GM19240 (cell line): ENCODE results near the gene WWOX.

Source experiments
- DNase-seq: peaks from one replicate; pipeline ENCODE4 v3.0.0; 2011; ENCODE audit warnings: low spot score; ENCODE audit not compliant: insufficient read length

The WWOX gene

GRCh38 chr16:78882150-78882549 lies 782.7 kb downstream of the WWOX start:
- DNase-seq: no peak

- DNase-seq: no peak
These were observed 783.3 kb downstream of the WWOX start for GRCh38 chr16:78882751-78883150.

DNA sequence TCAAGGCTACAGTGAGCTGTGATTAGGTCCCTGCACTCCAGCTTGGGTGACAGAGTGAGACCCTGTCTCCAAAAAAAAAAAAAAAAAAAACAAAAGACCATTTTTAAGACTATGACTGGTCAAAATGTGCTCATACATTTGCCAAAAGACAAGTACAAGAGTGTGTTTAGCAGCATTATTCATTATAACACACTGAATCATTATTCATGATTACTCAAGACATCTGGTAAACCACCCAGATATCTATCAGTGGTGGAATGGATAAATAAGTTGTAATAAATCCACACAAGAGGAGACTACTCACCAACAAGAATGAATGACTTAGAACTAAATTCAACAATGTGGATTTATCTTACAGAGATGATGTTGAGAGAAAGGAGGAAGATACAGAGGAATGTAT lies 784.8 kb downstream of the WWOX start:
- DNase-seq: no peak

- DNase-seq: no peak
These were observed 789.9 kb downstream of the WWOX start for GRCh38 chr16:78889346-78889745.

DNA sequence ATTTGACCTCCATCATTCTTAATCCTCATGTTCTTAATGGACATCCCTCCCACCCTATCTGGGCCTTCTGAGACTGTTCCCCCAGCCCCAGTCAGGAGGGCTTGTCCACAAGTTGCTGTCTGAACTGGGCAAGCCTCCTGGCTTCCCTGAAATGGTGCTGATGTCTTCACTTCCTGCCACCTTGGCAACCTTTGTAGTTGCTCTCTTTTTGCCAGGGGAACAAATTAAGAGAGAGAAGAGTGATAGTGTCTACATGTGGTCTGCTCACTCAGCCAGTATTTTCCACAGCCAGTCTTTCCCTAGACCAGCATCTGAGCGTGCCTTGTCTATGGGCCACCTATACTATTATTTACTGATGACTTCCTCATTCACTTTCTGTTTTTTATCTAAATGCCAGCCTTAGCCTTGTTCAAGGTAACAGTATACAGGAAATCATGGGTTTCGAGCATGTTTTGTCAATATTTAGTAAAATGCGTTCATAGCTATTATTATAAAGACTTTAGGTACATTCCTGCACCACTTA lies 791.0 kb downstream of the WWOX start:
- DNase-seq: no peak

DNA sequence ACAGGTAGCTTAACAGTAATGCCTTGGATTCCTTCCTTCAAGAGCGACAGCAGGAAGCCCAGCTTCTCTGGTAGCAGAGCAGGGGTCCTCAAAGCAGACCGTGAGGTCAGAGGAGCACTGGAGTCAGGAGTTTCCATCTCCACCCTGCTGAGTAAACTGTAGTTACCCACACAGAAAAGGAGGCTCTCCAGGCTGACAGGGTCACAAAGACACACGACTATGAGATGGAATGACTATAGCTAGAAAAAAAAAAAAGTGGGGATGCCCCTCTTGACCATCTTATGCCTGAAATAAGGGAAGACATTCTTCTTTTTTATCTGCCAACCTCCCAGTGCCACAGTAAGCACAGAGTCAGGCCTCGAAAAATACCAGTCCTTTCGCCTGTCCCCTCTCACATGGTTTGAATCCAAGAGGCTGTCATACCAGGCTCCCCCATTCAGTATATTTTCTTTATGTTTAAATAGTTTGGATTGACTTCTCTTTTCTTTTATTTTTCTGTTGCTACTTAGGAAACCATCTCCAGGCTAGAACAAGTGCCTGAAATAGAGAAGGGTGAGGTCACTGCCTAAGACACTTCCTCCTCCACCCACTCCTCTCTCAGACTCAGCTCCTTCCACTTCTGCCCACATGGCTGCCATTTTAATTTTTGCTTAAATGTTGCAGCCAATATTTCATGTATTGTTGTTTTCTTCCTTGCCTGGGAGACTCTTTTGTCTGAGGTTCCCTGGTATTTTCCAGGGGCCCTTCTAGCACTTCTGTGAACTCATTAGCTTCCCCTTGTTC lies 793.7 kb downstream of the WWOX start:
- no peak for DNase-seq

- DNase-seq: no peak
These were observed 795.4 kb downstream of the WWOX start for GRCh38 chr16:78894886-78895285.

DNA sequence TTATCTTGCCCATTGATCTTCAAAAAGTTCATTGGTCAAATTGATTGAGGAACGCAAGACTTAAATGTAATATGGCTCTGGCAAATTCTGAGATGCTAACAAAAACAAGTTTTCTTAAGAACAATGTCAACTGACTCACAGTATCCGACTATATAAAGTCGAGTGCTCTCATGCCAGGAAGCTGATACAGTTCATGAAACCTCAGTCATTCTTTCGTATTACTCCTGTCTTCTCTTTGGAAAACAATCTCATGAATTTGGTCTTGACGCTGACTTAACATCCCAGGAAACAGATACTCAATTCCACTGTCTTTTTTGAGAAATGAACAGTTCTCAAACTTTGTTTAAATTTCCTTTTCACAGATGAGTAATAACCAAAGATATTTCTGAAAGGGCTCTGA lies 796.2 kb downstream of the WWOX start:
- no peak for DNase-seq

GRCh38 chr16:78896280-78896679 lies 796.8 kb downstream of the WWOX start:
- no peak for DNase-seq

DNA sequence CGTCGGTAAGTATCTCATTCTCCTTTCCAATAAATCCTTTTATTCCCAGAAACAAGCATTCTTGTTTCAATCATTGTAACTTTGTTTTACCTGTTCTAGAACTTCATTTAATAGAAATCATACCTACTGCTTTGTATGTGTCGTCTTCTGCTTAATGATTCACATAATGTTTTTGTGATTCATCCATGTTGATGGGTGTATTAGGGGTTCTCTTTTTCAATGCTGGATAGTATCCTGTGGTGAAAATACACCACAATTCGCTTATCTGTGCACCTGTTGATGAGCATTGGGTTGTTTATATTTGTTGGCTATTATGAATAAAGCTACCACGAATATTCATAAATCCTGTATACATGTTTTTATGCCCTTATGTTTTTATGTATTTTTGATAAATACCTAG lies 797.8 kb downstream of the WWOX start:
- no peak for DNase-seq

DNA sequence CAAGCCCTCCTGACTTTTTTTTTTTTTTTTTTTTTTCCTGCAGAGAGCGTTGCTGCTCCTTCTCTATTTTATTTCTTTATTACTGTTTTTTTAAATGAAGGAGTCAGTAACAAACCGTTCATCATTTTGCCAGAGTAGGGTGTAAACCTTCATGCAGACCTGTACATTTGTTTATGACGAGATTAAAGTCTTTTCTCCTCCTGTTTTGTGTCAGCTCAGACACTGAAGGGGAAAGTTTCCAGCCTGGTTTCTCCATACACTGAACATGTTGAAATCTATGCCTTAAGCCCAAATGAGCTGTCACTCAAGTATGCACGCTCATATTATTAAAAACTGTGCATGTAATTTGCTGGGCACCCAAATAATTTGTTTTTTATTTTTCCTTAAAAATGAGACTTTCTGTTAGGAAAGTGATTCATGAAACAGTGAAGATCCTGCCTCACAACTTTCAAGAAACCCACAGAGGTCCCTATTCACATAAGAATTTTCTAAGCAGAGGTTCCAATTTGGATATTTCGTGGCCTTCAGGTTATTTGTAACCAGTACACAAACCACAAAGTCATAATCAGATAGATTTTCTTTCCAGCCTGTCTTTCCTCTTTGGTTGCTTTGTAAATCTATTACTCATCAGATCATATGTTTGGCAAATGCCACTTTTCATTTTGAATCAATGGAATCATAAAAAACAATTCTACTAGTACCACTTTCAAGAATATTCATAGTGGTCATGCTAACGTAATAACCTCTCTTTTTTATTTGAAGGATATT lies 800.8 kb downstream of the WWOX start:
- DNase-seq: no peak

DNA sequence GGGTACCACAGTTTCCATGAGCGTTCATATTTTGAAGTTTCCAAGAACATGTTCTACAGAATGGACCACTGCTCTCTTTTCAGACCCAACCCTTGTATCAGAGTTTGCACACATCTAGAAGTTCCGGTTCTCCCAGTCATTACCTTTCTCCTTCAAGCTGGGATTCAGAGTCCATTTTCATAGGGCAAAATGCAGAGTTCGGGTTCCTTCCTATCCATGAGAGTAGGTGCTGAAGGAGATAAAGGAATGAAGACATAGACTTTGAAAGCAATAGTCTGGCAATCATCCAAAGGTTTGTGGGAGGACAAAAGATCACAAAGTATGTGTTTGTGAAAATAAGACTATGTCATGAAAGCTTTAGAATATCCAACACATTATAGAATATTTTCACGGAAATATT lies 801.5 kb downstream of the WWOX start:
- no peak for DNase-seq

DNA sequence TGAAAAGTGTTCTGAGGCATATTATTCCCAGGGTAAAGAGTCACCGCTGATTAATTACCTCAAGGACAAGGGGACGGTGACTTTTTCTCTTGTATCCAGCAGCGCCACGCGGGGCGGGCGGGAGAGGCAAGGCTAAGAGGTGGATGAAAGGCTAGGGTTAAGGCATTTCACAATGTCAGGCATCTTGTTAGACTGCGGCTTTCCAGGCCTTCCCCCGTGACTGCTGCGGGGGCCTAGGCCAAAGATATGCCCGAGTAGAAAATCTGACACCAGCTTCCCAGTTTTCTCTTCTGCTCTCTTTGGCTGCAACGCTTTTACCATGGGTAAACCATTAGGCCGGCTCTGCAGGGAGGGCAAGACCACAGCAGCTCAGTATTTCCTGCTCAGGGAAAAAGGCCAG lies 802.9 kb downstream of the WWOX start:
- no peak for DNase-seq

GRCh38 chr16:78903237-78903636 lies 803.8 kb downstream of the WWOX start:
- no peak for DNase-seq

DNA sequence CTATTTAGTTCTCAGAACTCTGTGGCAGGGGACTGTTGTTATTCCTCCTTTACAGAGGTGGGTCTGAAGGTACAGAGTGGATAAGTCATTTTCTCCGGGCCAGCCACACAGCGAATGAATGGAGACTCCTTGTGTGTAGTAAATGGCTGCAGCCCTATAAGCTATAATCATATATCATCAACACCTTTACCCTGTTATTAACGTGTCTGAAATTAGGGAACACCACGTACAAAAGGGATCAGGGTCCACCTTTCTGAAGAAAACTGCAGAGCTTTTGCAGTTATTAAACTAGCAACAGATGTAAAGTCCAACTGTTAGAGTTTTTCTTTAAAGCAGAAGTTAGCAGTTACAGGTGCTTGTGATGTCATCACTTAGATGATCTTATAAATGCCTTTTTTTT lies 804.4 kb downstream of the WWOX start:
- no peak for DNase-seq

DNA sequence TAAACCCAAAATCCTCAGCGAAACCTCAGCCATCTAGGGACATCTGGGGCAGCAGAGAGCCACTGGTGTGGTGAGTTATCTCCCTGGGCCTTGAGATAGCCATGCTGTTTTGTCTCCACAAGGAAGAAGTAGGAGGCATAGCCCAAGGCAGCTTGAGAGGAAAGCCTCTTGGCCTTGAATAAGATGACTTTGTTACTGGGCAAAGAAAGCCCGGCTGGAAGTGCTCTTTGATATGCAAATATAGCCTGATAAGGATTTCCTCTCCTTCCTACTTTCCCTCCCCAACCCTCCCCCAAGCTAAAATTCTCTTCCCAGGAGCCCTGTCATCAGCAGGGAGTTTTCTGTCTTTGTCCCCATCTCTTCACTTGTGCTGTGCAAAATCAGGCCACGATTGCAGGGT lies 806.7 kb downstream of the WWOX start:
- no peak for DNase-seq

- DNase-seq: no peak
These were observed 809.8 kb downstream of the WWOX start for GRCh38 chr16:78909226-78909625.

DNA sequence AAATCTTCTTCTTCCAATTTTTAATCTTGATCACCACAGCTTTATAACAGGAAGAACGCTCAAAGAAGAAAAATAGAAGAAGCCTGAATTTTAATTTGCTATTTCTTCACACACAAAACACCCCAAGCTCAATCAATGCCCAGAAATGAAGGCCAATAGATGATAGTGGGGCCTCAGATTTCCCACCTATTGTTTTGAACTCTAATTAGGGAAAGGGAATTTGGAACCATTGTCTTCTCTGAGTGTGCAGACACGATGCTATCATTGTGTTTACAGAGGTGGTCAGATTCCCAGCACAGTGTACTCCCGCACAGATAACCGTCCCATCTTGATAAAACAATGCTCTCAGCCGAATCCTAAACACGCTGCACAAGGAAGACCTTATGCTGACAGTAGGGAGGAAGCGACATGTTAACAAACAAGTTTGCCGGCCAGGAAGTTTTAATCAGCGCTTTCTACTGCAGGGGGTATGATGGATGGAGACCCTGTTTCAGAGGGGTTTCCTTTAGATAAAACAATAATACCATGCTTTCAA lies 816.4 kb downstream of the WWOX start:
- DNase-seq: no peak

DNA sequence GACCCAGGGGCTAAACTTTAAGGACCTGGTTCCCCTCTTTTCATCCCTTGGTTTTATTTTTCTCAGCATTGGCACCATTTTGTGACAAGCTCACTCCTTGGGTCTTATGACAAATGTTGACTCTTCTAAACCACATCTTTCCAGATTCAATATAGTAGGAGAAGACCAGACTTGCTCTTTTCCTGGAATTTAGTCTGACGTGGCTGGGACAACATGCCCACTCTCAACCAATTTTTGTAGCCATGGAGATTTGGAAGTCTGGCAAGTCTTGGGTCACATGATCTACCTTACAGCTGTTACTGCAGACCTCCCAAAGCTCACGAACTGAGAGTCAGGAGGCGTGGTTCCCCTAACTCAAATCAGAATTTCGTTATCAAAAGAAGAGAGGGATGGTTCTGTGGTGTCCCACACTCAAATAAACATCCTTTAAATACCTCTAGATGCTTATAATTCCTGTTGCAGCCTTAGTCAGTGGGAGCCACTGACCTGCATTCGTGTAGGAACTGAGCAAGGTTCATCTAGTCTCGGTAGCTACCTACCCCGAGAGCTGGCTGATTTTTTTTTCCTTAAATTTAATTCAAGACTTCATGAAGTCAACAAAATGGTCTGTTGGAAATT lies 817.6 kb downstream of the WWOX start:
- DNase-seq: no peak

GRCh38 chr16:78918805-78919305 lies 819.4 kb downstream of the WWOX start:
- DNase-seq: no peak

DNA sequence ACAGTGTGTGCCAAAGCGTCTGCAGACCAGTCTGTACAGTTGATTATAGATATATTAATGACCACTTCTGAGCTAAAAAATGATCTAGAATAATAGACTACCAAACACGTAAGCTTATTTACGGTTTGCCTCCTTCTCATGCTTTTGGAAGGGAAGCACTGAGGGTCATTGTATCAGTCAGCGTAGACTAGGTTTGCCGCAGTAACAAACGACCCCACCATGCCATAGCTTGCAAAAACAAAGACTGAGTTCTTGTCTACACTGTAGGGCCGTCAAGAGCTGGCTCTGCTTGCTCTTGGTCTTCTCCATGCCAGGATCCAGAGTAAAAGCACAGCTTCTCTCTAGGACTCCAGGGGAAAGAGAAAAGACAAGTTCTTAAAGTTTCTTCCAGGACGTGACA lies 820.4 kb downstream of the WWOX start:
- DNase-seq: no peak

GRCh38 chr16:78920621-78921020 lies 821.2 kb downstream of the WWOX start:
- DNase-seq: no peak
